Fibroblast of skin of left quadriceps (primary cell): Measurements from ENCODE around the gene NINJ1.

Source experiments
- DNase-seq, 2 experiments: peaks; one replicate each; pipeline ENCODE4 v3.0.0-alpha.2; 2013; ENCODE audit warnings: low read depth in 2 of 2

Gene NINJ1

GRCh38 chr9:93134015-93134739 is at the start of gene NINJ1:
NINJ1 (minus strand) TSS chr9:93134251; CDS start chr9:93134217, 34 bp downstream.
- peak; percentile 15 to 16 for DNase-seq

DNA sequence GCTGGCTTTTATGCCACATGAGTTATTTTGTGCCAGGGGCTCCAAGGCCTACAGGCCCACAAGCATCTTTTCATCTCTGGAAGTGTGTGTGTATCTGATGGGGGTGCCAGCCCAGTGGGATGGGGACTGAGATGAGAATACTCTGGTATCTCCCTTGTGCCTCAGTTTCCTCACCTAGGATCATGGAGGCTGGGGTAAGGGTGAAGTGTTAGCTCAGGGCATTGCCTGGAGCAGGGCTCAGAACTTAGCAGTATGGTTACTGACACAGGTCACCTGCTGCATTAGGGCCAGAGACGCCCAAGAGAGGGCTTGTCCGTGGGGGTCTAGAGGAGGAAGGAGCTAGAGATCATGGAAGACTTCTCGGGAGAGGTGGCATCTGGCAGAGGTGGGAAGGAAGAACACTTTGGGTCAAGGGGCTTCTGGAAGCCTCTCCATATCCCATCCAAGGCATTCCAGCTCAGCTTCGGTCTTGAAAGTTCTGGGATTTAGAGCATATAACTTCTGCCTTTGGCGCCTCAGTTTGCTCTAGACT is 49.1 kb upstream of the NINJ1 start:
- no peak for DNase-seq

DNA sequence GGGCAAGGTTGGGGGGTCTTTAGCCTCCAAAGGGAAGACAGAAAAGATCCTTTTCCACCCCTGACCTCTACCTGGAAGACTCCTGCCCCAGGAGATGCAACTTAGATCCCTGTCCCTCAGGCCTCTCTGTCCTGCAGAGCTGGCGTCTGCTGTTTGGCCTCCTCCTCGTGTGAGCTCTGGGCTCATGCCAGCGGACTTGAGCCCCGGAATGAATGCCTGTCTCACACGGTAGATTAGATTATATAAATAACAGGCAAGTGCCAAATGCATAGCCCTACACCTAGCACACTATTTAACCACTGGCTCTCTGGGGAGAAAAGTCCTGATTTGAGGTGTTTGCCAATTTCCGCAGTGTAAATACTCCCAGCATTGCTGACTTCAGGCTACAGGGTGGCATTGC is 48.5 kb upstream of the NINJ1 start:
- DNase-seq = no peak

DNA sequence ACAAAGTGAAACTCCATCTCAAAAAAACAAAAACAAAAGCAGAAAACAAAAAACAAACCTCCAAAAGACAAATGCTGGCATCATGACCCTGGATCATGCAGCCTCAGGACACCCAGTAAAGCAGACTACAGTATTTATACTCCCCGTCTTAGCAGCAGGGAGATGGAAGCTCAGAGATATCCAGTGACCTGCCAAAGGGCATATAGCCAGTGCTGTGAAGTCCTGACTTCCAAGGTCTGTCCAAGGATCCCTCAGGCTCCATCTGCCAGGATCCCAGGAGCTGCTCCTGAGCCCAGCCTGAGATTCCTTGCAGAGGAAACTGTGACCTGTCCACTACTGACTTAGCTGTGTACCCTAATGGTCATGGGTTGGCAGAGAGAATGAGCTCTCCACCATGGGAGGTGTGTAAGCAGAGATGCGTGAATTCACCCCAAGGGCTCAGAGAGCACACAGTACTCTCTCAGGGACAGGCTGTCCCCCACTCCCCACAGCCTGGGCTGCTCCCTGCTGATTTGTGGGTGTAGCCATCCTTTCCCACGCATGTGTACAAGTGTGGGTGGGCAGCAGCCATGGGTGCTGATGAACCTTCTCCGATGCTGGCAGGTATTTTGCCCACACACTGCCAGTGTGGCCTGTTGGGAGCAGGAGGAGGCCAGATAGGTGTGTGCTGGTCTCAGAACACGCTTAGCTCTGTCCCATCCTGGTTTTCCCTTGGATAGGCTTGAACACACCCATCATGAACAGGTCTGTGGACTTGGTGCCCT is 47.8 kb upstream of the NINJ1 start:
- DNase-seq = no peak

DNA sequence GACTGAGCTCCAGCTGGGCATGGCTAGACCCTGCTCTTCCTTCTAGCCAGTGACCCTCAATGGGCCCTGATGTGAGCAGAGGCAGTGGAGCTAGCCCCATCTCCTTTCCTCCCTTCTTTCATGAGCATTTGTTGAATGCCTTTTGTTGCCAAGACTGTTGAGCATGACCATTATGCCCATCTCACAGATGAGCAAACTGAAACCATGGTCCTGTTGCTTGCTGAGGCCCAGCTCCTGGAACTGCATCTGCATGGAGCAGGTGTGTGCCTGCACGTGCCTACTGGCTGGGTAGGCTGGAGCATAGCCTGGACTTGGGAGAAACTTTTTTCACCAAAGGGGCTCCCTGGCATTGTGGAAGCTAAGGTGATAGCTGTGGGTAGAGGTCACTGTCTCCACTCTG is 46.9 kb upstream of the NINJ1 start:
- no peak for DNase-seq

GRCh38 chr9:93178851-93179786 is 45.1 kb upstream of the NINJ1 start:
- DNase-seq = no peak

DNA sequence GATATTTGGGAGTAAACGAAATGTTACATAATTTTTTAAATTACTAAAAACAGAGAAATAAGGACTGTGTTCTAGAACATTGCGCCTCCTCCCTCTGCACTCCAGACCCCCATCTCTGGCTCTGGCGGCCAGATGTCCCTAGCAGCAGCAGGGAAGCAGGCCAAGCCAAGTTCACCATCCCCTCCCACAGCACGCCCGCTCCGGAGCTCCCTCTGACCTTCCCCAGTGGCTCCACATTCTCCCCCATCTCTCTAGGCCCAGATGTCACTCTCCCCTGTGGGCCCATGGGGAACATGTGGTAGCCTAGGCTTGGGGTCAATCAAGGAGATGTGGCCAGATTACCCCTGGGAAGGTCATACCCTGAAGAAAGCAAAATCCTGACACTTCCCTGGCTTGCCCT is 43.6 kb upstream of the NINJ1 start:
- DNase-seq = no peak

DNA sequence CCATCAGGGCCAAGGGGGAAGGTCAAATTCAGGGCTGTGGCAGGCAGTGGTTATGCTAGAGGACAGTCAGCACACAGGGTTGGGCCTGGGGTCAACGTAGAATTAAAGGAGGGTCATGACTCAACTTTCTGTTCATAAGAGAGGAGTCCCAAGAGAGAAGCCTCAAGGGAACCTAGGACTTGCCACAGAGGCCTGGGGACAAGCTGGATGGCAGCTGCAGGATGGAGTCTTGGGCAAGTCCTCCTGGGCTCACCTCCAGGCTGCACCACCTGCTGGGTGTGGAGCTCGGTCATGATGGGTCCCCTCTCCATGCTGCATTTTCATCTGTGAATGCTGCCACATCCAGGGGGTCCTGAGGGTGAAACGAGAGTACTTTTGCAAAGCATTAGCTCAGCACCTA is 40.9 kb upstream of the NINJ1 start:
- DNase-seq = no peak

DNA sequence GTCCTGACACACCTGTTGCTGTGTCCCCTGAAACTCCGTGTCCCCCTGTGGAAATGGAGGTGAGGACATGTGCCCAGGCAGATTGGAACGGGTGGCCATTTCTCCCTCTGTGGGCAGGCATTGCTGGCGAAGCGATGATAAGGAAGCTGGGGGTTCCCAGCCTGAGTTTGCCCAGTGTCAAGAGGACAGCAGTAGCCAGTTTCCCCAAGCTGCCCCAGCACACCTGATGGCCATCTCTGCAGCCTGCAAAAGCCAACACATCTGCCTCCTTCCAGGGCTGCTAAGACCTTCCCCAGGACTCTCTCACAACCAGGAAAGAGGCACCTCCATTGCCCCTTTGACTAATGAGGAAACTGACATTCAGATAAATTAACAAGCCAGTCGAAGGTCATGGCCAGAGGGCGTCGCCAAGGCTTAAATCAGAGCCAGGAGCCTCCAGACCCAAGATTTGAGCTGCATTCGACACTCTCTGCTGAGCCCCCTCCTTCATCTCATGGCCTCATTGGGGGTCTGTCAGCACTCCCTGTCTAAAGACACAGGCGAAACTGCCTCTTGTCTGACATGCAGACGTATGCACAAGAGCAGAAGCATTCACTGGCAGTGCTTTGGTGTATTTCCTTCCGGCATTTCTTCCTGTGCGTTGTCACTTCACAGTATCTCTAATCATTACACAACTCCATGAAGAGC is 39.5 kb upstream of the NINJ1 start:
- no peak for DNase-seq

GRCh38 chr9:93172666-93173364 is 38.8 kb upstream of the NINJ1 start:
- DNase-seq = no peak

- no peak for DNase-seq
Measured at GRCh38 chr9:93171261-93171990, 37.4 kb upstream of the NINJ1 start.

GRCh38 chr9:93170571-93170970 is 36.5 kb upstream of the NINJ1 start:
- DNase-seq = no peak

DNA sequence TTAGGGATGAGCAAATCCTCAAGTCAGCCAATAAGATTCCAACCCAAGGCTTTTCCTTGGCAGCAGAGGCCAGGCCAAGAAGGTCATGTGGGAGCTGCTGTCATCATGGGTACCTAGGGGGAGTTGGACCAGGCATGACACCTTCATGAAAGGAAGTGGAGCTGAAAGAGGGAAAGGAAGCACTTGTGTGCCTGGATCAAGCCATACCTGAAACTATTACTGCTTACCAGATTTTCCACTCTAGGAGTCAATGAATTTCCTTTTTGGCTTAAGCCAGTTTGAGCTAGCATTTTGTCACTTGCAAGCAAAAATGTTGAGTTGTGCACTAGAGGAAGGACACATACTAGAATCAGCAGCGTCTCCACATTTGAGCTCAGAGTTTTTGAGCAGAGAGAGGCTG is 35.4 kb upstream of the NINJ1 start:
- DNase-seq = no peak

DNA sequence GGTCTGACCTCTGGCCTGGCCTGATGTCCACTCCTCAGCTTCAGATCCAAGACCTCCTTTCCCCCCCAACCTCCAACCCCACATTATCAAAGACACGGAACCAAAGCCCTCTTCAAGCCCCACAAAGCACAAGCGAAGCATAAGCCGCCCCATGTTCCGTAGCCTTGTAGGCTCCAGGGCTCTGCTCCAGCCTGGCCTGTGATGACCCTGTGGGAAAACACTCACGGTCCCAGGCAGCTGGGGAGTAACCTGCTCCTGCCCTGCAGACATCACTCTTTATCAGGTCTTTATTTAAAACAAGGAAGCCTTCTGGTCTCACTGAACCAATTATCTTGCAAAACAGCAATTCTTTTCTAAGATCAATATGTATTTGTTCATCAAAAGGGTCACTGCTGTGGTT is 34.5 kb upstream of the NINJ1 start:
- DNase-seq = no peak

GRCh38 chr9:93167838-93168237 is 33.8 kb upstream of the NINJ1 start:
- no peak for DNase-seq

DNA sequence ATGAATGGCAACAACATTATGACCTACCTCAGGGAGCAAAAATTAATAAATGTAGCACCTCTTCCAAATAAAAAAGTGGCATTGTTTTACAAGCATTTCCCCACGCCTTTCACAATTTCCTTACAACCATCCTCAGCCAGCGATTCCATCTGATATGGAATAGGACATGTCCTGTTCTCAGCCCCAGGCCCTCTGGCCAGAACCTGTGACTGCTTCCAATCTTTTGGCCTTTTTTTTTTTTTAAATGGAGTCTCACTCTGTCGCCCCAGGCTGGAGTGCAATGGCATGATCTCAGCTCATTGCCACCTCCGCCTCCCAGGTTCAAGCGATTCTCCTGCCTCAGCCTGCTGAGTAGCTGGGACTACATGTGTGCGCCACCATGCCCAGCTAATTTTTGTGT is 33.1 kb upstream of the NINJ1 start:
- DNase-seq = no peak

- DNase-seq = no peak
Measured at GRCh38 chr9:93166699-93167098, 32.6 kb upstream of the NINJ1 start.

GRCh38 chr9:93164085-93164484 is 30.0 kb upstream of the NINJ1 start:
- DNase-seq = no peak

DNA sequence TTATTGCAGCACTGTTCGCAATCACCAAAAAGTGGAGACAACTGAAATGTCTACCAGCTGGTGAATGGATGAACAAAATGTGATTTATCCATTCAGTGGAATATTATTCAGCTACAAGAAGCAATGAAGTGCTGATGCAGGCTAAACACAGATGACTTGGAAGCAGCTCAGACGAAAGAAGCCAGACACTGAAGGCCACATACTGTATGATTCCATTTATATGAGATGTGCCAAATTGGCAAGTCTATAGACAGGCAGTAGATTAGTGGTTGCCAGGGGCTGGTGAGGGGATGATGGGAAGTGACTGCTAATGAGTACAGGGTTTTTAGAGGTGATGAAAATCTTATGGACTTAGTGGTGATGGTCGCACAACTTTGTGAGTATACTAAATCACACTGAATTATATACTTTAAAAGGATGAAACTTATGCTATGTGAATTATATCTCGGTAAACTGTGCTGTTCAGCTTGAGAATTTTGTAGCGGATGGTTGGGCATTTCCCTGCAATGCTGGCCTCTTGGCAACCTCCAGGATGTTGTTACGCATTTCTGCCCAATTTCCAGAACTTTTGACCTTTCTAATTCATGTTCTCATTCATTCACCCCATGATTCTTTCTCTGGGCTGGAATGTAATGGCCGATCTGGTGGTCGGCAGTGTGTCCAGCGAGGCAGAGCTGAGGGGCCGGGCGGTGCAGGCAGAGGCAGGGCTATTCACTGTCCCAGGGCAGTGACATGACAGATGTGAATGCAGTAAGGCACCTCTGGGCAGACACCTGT is 27.9 kb upstream of the NINJ1 start:
- DNase-seq = no peak
